HL-60 (cell line): ENCODE data around the gene MUC5AC.
A peak's percentile ranks its signal among the peaks of the same experiment; 100 is the strongest.

Source experiments
- DNase-seq, 2 experiments: peaks; one replicate each; pipeline ENCODE4 v3.0.0-alpha.2; 2010 to 2020; ENCODE audit warnings: low read depth in 1 of 2, low spot score in 1 of 2
- H3K27ac ChIP-seq: fragments of 250-450 bp; sonication (Bioruptor Pico); replicated peaks from 2 replicates; pipeline ENCODE4 v1.5.1; 2020; ENCODE audit warnings: mild to moderate bottlenecking, moderate library complexity
- H3K27me3 ChIP-seq: fragments of 250-450 bp; sonication (Bioruptor Pico); 2 replicates; pipeline ENCODE4 v1.5.1; 2021; ENCODE audit warnings: mild to moderate bottlenecking, moderate library complexity; ENCODE audit not compliant: insufficient read depth, poor library complexity, severe bottlenecking
- H3K4me3 ChIP-seq: replicated peaks from 2 replicates; pipeline ENCODE4 v1.5.1; 2011; ENCODE audit warnings: mild to moderate bottlenecking, control low read depth, low read length; ENCODE audit not compliant: insufficient read depth
- CTCF ChIP-seq: IDR thresholded peaks from one replicate; pipeline ENCODE4 v1.5.1; 2011; ENCODE audit warnings: low read length, control low read depth, inconsistent platforms; ENCODE audit not compliant: insufficient read depth
- GABPA ChIP-seq: IDR thresholded peaks from 2 replicates; pipeline ENCODE4 v1.6.1; 2012; ENCODE audit warnings: low read depth
- POLR2AphosphoS5 ChIP-seq: IDR thresholded peaks from 2 replicates; pipeline ENCODE4 v1.6.1; 2012; ENCODE audit warnings: low read depth
- REST ChIP-seq: IDR thresholded peaks from 2 replicates; pipeline ENCODE4 v1.6.1; 2012; ENCODE audit warnings: low read depth; ENCODE audit not compliant: insufficient replicate concordance
- SPI1 ChIP-seq: IDR thresholded peaks from 2 replicates; pipeline ENCODE4 v1.6.1; 2012; ENCODE audit warnings: low read depth, mild to moderate bottlenecking, borderline replicate concordance

MUC5AC gene

GRCh38 chr11:1231396-1232020 lies 73.8 kb downstream of the MUC5AC start:
- H3K27ac ChIP-seq = no peak overlapping the region
- TF ChIP-seq POLR2AphosphoS5 (no peak), GABPA (no peak), CTCF (no peak), REST (no peak), SPI1 (no peak)
- DNase-seq = no peak

GRCh38 chr11:1232021-1232882 lies 74.5 kb downstream of the MUC5AC start:
- TF ChIP-seq SPI1 (0 out of 2 replicates have a peak, but pooled peaks have one; percentile 56), REST (no peak), GABPA (no peak), POLR2AphosphoS5 (no peak)
- Histone ChIP-seq H3K4me3 (no peak overlapping the region), H3K27me3 (peaks cover 4% of the 10 kb centered on the region), H3K27ac (no peak overlapping the region)
- no peak for DNase-seq

More at GRCh38 chr11:1231396-1232020, 73.8 kb downstream of the MUC5AC start:
- no peak overlapping the region for H3K4me3 ChIP-seq
- H3K27me3 ChIP-seq = peaks cover 4% of the 10 kb centered on the region

GRCh38 chr11:1232883-1233321 lies 75.1 kb downstream of the MUC5AC start:
- no peak overlapping the region for H3K4me3 ChIP-seq
- DNase-seq = no peak
- peaks cover 4% of the 10 kb centered on the region for H3K27me3 ChIP-seq
- H3K27ac ChIP-seq = no peak overlapping the region
- TF ChIP-seq CTCF (no peak), POLR2AphosphoS5 (no peak), GABPA (no peak), SPI1 (no peak; the same call in 1 of the 2 replicates), REST (no peak)
